Measurements from ENCODE around the gene SIN3A.
"Not testable (repeated sequence)": the region's sequence is repeated elsewhere in the genome, so short reads cannot be mapped to it uniquely, and the experiment has no call there.

Gene SIN3A

GRCh38 chr15:75451674-75452363, at the start of gene SIN3A:
SIN3A (minus strand) TSS chr15:75451690; CDS start chr15:75430375, 21,315 bp downstream.
- TF ChIP-seq CTCF (IDR thresholded peaks at IDR 0.05): no peak
- Histone ChIP-seq H3K4me1 (ENCODE audit: control insufficient read depth in 1 of 2, insufficient read depth in 1 of 2, low read depth in 1 of 2, low read length in 1 of 2) (peaks cover 58 to 63% of the 10 kb centered on the region in 2 experiments), H3K9me3 (no peaks in the 10 kb centered on the region), H3K4me3 (ENCODE audit: low read depth in 1 of 2, low read length in 1 of 2) (peak within 1 kb of the TSS; percentile 90), H3K27me3 (no peaks in the 10 kb centered on the region), H3K27ac (peak within 1 kb of the TSS; percentile 98), H3K36me3 (no peaks in the 10 kb centered on the region)

GRCh38 chr15:75493732-75494131, 42.2 kb upstream of the SIN3A start:
- no peak overlapping the region for H3K4me3 ChIP-seq (ENCODE audit: low read depth in 1 of 2, low read length in 1 of 2)
- H3K9me3 ChIP-seq: no peaks in the 10 kb centered on the region
- no peaks in the 10 kb centered on the region for H3K27me3 ChIP-seq
- H3K4me1 ChIP-seq (ENCODE audit: control insufficient read depth in 1 of 2, insufficient read depth in 1 of 2, low read depth in 1 of 2, low read length in 1 of 2): no peaks in the 10 kb centered on the region
- H3K36me3 ChIP-seq: peaks cover 26% of the 10 kb centered on the region
- no peak overlapping the region for H3K27ac ChIP-seq
- no peak for TF ChIP-seq CTCF (IDR thresholded peaks at IDR 0.05)

GRCh38 chr15:75483961-75484360, 32.5 kb upstream of the SIN3A start:
- Histone ChIP-seq H3K27ac (no peak overlapping the region), H3K4me1 (ENCODE audit: control insufficient read depth in 1 of 2, insufficient read depth in 1 of 2, low read depth in 1 of 2, low read length in 1 of 2) (no peaks in the 10 kb centered on the region), H3K27me3 (no peaks in the 10 kb centered on the region), H3K9me3 (no peaks in the 10 kb centered on the region), H3K4me3 (ENCODE audit: low read depth in 1 of 2, low read length in 1 of 2) (no peak overlapping the region), H3K36me3 (peaks cover 20% of the 10 kb centered on the region)
- TF ChIP-seq CTCF (IDR thresholded peaks at IDR 0.05): no peak

- not testable (repeated sequence) for H3K9me3 ChIP-seq; H3K27ac ChIP-seq; H3K27me3 ChIP-seq; H3K4me3 ChIP-seq (ENCODE audit: low read depth in 1 of 2, low read length in 1 of 2); H3K4me1 ChIP-seq (ENCODE audit: control insufficient read depth in 1 of 2, insufficient read depth in 1 of 2, low read depth in 1 of 2, low read length in 1 of 2)
- H3K36me3 ChIP-seq: peaks cover 21% of the 10 kb centered on the region
Measured at GRCh38 chr15:75483556-75483955, 32.1 kb upstream of the SIN3A start.

- Histone ChIP-seq H3K4me3 (ENCODE audit: low read depth in 1 of 2, low read length in 1 of 2) (no peak overlapping the region), H3K27ac (no peak overlapping the region), H3K9me3 (no peaks in the 10 kb centered on the region), H3K27me3 (no peaks in the 10 kb centered on the region), H3K4me1 (ENCODE audit: control insufficient read depth in 1 of 2, insufficient read depth in 1 of 2, low read depth in 1 of 2, low read length in 1 of 2) (no peaks in the 10 kb centered on the region), H3K36me3 (peaks cover 23% of the 10 kb centered on the region)
- TF ChIP-seq CTCF (IDR thresholded peaks at IDR 0.05): no peak
Measured at GRCh38 chr15:75483106-75483505, 31.6 kb upstream of the SIN3A start.

GRCh38 chr15:75480463-75480862, 29.0 kb upstream of the SIN3A start:
- H3K9me3 ChIP-seq; H3K27ac ChIP-seq; H3K4me1 ChIP-seq (ENCODE audit: control insufficient read depth in 1 of 2, insufficient read depth in 1 of 2, low read depth in 1 of 2, low read length in 1 of 2); H3K27me3 ChIP-seq; H3K4me3 ChIP-seq (ENCODE audit: low read depth in 1 of 2, low read length in 1 of 2): not testable (repeated sequence)
- peaks cover 37% of the 10 kb centered on the region for H3K36me3 ChIP-seq
